Activated gamma-delta T cell (primary cell): ENCODE measurements around the gene METAP1D.
A peak's percentile ranks its signal among the peaks of the same experiment; 100 is the strongest.
"Not testable (repeated sequence)": the region's sequence is repeated elsewhere in the genome, so short reads cannot be mapped to it uniquely, and the experiment has no call there.

Source experiments
- DNase-seq: peaks from one replicate; lab custom pipeline; 2025; lab: John Stamatoyannopoulos, UW
- total RNA-seq, 2 donors: gene quantifications; one replicate each; lab custom pipeline; 2026; lab: John Stamatoyannopoulos, UW

The METAP1D gene
- total RNA-seq, result 4.0 to 4.6 reads per million in 2 donors

DNA sequence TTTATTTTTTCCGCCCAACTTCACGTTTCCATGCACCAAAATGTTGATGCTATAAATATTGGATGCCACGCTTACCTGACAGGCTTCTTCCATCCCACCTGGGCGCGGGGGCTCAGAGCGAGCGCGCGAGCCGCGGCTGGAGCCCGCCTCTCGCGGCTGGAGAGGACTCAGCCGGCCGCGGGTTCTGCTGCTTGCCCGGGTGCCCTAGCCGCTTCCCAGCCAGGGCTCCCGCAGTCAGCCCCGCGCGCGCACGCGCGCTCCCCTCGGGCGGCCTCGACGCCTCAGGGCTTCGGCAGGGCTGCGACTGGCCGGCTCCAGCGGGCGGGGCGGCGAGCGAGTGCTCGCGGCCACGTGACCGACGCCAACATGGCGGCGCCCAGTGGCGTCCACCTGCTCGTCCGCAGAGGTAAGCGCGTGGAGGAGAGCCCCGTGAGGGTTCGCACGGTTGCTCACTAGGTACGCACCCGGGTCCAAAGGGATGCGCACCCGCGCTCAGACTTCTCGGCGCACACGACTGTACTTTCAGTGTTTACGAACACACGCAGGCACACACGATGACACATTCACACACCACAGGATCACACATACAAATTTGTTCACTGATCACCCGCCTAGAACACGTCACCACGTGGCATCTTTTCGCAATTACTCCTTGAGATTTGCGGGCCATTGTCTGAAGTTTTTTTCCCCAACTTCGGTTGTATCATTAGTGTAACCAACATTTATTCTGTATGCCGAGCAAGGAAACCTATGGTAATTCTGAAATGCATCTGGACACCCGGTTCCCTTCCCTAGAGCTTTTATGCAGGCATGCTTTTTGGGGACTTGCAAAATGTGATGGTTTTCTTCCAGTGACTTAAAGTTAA, at the start of gene METAP1D:
METAP1D (plus strand) TSS at position 350 of the 866 bp plus-strand sequence; CDS start at position 367, 17 bp downstream.
- peak; percentile 75 for DNase-seq

DNA sequence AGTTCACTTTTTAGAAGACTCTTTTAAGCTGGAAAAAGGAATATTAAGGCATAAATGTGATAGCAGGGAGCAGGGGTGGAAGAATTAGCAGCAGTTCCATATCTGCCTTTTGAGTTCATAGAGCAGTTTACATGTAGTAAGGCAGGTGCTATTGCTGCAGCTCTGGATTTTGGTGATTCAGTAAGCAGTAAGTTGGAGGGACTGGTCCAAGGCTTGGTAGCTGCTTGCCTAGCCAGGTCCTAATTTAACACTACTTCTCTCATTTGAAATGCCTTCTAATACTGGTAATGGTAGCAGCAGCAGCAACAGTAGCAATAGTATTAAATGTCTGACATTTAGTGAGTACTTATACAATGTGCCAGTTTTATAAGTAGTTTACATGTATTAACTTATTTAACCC, 47.5 kb upstream of the METAP1D start:
- no peak for DNase-seq

DNA sequence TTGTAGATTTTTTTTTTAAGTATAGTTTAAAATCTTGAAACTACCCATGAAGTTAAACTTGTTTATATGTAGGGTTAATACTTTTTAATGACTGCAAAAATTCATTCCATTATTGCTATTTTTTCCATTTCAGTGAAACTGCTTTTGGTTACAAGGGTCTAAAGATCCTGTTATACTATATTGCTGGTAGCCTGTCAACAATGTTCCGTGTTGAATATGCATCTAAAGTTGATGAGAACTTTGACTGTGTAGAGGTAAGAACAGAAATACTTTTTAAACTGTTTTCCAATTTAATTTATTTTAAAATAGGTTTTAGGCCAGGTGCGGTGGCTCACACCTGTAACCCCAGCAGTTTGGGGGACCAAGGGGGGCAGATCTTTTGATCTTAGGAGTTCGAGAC, 47.0 kb upstream of the METAP1D start:
- DNase-seq, result no peak

DNA sequence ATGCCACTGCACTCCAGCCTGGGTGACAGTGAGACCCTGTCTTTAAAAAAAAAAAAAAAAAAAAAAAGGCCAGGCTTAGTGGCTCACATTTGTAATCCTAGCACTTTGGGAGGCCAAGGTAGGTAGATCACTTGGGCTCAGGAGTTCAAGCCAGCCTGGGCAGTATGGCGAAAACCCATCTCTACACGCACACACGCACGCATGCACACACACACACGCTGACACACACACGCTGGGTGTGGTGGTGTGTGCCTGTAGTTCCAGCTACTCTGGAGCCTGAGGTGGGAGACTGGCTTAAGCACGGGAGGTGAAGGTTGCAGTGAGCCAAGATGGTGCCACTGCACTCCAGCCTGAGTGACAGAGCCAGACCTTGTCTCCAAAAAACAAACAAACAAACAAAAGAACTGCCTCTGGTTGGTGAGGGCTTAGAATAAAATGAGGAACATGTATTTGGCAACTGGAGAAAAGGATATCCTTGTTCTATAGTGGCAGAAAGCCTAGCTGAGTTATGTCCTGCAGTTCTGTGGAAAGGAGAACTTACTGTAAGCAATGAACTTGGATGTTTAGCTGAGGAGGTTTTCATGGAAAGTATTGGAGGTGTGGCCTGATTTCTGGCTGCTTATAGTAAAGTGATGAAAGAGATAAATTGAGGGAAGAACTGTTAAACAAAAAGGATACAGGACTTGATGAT, 43.5 kb upstream of the METAP1D start:
- no peak for DNase-seq

DNA sequence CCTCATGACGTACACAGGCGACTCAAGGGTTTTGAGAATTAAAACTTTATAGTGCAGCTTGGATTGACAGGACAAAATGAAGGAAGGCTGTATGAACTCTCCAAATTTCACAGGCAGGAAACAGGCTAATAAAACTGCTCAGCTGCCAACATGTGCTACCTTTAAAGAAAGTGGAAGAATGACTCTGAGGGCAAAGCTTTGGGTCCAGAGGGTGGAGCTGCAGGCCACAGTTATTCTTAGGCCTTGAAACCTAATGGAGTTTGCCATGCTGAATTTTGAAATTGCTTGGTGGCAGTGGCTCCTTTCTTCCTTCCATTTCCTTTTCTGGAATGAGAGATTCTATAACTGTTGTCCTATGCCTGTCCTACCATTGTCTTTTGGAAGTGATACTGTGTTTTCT, 42.7 kb upstream of the METAP1D start:
- no peak for DNase-seq

DNA sequence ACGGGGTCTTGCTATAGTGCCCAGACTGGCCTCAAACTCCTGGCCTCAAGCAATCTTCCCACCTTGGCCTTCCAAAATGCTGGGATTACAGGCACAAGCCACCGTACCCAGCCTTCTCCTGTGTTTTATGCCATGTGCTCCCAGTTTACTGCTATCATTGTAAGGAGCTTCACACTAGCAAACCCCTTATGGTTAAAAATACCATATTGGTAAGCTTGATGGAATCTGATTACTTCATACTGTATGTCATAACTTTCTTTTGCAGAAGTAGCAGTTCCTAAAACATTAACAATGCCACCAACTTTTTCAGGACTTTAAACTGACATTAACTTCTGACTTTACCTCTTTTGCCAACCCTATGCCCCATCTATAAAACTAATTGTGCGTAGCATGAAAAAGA, 41.3 kb upstream of the METAP1D start:
- no peak for DNase-seq

DNA sequence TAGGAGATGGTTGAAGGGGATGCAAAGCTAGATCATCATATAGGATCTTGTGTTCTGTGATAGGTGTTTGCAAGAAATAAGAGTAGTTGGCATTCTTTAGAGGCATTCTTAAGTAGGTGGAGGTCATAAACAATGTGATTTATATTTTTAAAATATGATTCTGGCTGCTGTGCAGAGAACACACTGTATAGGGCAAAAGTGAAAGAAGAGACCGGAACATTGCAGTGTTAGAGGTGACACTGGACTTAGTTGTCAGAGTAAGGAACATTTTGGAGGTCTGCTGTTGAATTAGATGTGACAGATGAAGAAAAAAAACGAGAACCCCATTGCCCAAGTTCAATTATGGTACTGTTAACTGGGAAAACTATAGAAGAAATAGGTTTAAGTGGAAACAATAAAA, 39.8 kb upstream of the METAP1D start:
- DNase-seq, result no peak

DNA sequence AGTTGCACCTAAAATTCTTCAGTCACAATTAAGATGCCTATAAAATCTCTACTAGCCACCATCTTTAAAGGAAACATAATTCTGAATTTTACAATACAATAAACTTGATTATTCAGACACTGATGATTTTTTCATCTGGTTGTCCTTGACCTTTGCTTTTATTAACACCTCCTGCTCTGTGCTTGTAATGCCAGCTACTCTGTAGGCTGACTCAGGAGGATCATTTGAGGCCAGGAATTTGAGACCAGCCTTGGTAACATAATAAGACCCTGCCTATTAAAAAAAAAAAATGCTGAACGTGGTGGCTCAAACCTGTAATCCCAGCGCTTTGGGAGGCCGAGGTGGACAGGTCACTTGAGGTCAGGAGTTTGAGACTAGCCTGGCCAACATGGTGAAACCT, 39.2 kb upstream of the METAP1D start:
- DNase-seq, result no peak

DNA sequence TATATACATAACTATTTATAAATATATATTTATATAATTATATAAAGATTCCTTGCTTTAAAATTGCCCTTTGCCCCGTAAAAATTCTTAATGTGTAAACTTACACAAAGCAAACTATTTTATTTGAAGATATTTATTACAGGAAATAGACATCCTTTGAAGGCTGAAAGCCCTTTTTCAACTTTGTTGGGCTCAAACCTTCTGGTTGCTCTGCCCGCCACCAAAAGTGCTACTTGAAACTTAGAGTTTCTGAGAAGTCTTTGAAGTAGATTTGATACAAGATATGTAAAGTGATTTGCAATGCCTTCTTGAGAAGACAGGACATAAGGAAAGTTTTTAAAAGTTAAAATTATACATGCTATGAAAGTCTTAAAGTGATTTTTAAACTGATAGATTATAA, 36.6 kb upstream of the METAP1D start:
- DNase-seq, result no peak

DNA sequence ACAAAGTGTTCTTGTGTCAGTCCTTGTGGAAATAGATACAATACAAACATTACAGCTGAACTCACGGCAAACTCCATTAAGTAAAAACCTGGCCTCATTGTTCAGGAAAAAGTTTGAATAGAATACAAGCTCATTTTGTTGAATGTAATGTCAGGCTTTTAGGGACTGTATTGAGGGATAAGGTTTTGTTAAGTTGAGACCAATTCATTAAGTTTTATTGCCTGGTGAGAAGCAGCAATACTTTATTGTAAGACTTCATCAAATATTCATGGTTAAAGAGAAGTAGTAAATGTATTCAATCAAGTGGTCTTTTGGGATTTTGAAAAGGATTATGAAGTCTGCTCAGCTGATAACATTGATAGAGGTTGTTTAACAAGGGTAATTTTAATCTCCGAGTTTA, 35.4 kb upstream of the METAP1D start:
- DNase-seq, result no peak

DNA sequence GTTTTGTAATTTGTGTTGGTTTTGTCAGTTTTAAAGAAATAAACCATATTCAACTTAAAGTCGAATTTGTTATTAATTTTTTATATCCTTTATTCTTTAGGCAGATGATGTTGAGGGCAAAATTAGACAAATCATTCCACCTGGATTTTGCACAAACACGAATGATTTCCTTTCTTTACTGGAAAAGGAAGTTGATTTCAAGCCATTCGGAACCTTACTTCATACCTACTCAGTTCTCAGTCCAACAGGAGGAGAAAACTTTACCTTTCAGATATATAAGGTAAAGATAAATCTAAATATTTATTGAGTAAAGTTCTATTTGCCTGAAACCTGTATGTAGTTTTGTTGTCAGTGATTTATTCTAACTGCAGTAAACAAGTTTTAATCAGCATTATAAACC, 34.5 kb upstream of the METAP1D start:
- DNase-seq, result no peak

DNA sequence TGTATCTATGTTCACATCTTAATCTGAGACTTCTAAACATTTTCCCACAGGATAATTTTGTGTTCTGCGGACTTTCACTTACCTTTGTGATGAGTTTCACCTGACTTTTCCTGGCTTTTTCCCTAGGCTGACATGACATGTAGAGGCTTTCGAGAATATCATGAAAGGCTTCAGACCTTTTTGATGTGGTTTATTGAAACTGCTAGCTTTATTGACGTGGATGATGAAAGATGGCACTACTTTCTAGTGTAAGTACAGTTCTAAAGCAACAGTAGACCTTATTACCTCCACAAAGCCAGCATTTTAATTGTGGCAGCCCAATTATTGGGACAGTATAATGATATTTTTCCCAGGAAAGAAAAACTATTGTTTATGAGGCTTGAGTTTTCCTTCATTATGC, 34.1 kb upstream of the METAP1D start:
- DNase-seq, result no peak

DNA sequence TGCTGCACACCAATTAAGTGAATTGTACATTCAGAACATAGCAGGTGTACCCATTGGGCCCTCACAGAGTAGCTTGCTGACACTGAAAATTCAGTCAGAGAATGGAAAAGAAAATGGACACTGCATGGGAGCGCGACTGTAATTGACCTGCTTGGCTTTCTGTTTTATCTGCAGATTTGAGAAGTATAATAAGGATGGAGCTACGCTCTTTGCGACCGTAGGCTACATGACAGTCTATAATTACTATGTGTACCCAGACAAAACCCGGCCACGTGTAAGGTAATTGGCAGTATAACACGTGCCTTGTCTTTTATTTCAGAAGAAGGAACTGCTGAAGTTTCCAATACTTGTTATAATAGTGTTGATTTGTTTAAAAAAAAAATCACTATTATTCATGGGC, 33.5 kb upstream of the METAP1D start:
- DNase-seq, result no peak

DNA sequence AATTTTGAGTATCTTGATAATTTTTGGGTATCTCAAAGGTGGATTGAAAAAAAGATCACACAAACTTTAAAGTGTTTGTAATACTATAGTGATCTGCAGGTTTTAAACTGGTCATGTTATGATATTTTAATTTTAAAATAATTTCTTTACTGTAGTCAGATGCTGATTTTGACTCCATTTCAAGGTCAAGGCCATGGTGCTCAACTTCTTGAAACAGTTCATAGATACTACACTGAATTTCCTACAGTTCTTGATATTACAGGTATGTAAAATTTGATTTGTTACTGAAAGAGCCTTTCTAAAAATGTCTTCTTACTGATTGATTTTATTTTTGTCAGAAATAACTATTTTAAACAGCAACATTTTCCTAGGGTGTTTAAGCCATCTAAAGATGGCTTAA, 33.1 kb upstream of the METAP1D start:
- no peak for DNase-seq

DNA sequence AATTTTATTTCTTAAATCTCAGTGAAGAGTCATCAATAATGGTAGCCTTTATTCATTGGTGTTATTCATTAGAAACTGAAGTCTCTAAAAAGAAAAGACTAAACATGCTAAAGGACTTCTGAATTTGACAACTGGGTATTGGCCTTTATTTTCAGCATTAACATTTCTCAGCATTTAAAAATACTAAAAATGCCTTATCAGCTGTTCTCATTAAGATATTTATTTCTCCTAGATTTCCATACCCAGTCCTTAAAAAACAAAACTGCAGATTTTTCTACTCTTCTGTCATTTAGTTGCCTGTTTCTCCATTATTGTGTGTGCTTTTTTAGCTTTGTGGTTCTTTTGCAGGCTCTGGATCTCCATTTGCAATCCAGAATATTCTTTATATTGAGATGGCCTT, 31.2 kb upstream of the METAP1D start:
- no peak for DNase-seq

DNA sequence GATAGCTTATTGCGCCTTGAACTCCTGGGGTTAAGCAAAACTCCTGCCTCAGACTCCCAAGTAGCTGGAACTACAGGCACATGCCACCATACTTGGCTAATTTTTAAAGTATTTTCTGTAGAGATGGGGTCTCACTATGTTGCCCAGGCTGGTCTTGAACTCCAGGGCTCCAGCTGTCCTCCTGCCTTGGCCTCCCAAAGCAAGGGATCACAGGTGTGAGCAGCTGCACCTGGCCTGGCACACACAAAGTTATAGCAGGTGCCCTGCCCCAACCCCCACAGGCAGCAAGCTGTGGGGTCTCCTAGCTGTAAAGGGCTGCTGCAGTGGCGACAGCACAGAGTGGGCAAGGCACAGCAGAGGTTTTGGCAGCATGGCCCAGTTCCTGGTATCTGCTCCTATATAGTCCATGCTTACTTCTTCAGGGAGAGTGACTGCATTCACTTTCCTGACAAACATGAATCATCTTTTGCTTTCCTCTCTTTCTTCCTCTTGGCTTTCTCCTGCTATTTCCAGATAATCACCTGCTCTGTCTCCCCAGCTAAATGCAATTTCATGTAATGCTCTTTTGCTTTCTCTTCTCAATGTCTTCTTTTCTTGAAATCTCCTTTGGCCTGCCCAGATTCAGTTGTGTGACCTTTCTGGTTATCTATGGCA, 27.3 kb upstream of the METAP1D start:
- DNase-seq, result no peak

DNA sequence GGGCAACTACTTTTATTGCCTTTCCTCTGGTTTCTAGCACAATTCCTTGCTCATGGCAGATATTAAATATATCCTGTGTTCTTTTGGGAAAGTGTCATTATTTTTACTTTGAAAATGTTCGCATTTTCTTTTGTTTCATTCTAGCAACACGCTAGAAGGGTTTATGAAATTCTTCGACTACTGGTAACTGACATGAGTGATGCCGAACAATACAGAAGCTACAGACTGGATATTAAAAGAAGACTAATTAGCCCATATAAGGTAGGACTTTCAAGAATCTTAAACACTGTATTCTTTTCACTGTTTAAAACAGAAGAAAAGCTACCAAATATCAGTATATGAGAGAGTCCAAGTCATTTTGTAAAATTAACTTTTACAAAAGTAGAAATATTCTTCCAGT, 20.6 kb upstream of the METAP1D start:
- no peak for DNase-seq

DNA sequence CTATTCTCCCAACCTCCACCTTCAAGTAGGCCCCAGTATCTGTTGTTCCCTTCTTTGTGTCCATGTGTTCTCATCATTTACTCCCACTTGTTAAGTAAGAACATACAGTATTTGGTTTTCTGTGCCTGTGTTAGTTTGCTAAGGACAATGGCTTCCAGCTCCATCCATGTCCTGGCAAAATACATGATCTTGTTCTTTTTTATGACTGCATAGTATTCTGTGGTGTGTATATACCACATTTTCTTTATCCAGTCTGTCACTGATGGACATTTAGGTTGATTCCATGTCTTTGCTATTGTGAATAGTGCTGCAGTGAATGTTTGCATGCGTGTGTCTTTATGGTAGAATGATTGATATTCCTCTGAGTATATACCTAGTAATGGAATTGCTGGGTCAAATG, 15.8 kb upstream of the METAP1D start:
- DNase-seq, result not testable (repeated sequence)

DNA sequence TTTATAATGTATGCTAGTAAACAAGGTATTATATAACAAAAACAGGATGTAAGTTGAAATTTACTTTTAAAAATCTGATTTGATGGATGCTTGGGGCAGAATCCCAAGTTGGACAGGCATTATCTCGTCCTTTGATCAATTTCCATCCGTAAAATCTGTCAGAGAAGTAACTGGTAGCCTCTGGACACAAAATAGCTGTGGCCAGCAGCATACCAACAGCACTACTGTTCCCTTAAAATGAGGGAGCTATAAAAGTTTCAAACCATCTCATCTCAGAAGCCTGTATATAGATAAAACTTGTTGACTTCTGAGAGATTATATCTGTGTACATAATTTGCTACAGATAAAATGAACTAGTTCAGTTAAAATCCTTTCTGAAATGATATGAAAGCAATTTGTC, 14.7 kb upstream of the METAP1D start:
- DNase-seq, result no peak

DNA sequence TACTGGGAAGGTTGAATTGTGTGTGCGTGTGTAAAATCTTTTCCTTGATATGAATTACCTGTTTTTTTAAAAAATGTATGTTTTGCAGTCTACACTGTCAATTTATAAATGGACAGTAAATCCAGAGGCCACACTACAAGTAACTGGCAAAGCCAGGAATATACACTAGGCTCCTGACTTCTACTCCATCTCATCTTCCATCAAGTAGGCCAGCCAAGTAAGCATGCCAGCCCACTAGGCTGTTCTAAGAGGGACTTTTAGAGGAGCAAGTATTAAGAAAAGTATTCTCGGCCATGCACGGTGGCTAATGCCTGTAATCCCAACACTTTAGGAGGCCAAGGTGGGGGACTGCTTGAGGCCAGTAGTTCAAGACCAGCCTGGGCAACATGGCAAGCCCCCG, 13.0 kb upstream of the METAP1D start:
- no peak for DNase-seq

DNA sequence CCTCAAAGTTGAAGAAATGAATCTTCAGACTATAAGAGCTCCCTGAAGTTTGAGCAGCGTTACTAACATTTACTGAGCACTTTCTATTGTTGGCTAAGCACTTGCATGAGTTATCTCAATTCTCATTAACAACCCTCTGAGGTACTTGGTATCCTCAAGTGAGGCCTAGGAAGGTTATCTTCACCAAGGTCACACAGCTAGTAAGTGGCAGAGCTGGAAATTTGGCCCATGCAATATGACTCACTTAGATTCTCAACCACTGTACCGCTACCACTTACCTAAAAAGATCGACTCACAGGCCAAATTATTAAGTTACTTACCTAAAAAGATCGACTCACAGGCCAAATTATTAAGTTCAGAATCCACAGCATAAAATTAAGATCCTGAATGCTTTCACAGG, 8.7 kb upstream of the METAP1D start:
- DNase-seq, result no peak

DNA sequence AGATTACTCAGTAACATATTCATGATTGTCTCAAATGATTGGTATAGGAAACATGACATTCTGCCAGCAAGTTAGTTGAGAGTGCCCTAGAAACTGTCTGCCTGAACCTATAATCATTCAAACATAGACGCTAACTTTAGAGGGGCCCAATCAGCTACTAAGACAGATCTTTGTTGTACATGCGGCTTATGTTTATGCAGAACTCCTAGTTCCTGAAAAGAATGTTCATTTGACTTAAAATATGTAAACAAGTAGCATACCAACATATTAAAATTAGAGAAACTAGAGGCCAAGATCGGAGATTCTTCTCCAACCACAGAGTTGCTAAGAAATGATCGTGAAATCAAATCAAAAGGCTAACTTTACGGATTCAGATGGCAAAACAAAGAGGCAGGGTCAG, 4.2 kb upstream of the METAP1D start:
- no peak for DNase-seq

DNA sequence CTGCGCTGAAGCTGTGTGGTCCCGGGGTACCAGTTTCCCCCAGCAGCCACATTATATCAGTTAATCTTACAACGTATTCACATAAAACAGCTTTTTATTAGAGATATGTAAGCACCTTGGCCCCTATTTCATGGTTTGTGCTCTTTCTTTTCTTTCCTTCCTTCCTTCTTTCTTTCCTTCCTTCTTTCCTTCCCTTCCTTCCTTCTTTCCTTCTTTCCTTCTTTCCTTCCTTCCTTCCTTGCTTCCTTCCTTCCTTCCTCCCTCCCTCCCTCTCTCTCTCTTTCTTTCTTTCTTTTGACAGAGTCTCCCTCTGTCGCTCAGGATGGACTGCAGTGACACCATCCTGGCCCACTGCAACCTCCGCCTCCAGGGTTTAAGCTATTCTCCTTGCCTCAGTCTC, 3.7 kb upstream of the METAP1D start:
- DNase-seq, result no peak
